ENCODE measurements around the gene SEZ6.
"Not testable (repeated sequence)": the region's sequence is repeated elsewhere in the genome, so short reads cannot be mapped to it uniquely, and the experiment has no call there.

Gene SEZ6

DNA sequence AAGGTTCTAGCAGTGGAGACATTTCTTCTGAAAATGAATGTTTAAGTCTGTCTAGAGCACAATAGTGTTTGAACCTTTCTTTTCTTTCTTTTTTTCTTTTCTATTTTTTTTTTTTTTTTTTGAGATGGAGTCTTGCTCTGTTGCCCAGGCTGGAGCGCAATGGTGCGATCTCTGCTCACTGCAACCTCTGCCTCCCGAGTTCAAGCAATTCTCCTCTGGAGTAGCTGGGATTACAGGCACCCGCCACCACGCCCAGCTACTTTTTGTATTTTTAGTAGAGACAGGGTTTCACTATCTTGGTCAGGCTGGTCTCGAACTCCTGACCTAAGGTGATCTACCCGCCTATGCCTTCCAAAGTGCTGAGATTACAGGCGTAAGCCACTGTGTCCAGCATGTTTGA lies 71.3 kb downstream of the SEZ6 start:
- not testable (repeated sequence) for DNase-seq (ENCODE audit: low read depth)

- no peak for DNase-seq (ENCODE audit: low read depth)
These were observed 76.0 kb downstream of the SEZ6 start for GRCh38 chr17:28929787-28930186.

- no peak for DNase-seq (ENCODE audit: low read depth)
These were observed 77.8 kb downstream of the SEZ6 start for GRCh38 chr17:28928061-28928460.

DNA sequence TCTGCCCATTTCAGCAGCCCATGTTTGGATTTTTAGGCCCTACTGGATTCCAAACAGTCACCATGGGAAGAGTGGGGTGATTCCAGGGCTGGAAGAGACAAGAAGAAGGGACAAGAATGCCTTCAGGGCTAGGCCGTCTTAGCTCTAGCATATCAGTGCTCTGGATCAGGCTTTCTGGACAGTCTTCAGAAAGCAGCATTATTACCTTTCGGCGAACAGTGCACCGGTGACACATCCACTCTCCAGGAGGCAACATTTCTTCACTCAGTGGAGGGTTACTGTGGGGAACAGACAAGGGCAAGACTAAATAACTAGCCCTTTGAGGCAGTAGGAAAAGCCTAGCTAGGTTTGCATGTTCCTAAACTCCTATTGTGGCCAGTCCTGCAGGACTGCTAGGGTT lies 79.0 kb downstream of the SEZ6 start:
- DNase-seq (ENCODE audit: low read depth), result no peak

DNA sequence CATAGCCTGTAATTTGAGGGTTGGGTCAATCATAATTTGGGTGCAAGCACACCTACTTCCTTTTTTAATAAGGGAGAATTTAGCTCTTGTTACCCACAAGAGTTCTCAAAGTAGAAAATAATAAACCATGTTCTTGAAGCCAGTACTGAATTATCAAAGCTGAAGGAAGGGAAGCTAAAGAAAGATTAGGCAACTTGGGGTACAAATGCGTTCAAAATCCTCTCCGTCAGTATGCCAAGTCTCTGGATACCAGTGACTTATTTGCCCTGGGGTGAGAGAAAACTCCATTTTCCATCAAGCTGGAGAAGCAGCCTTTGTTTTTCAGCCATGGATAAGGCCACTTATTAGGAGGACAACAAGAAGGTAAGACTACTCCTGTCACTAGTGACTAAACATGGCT lies 79.5 kb downstream of the SEZ6 start:
- DNase-seq (ENCODE audit: low read depth), result no peak

GRCh38 chr17:28925912-28926365 lies 79.9 kb downstream of the SEZ6 start:
- DNase-seq (ENCODE audit: low read depth), result no peak

GRCh38 chr17:28920201-28920600 lies 85.6 kb downstream of the SEZ6 start:
- DNase-seq (ENCODE audit: low read depth), result no peak

GRCh38 chr17:28918295-28918694 lies 87.5 kb downstream of the SEZ6 start:
- no peak for DNase-seq (ENCODE audit: low read depth)

DNA sequence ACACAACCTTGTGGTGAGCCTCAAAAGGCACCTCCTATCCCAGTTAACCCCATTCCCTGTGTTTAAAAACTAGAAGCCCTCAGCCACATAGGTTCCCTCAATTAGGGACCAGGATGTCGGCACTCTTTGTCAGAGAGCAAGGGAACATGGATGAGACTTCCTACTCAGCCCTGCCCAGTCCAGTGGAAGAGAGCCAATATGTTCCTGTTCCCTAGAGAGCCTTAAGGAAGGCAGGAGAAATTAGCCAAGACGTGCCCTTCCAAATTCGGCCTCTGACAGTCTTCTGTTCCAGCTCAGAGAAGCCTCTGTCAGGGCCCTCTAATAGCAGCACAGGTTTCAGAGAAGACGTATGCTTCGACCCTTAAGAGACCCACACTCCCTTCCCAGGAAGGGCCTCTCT lies 88.4 kb downstream of the SEZ6 start:
- DNase-seq (ENCODE audit: low read depth), result no peak

- DNase-seq (ENCODE audit: low read depth), result no peak
These were observed 88.8 kb downstream of the SEZ6 start for GRCh38 chr17:28917029-28917428.

GRCh38 chr17:28916302-28916934 lies 89.4 kb downstream of the SEZ6 start:
- no peak for DNase-seq (ENCODE audit: low read depth)

- no peak for DNase-seq (ENCODE audit: low read depth)
These were observed 92.9 kb downstream of the SEZ6 start for GRCh38 chr17:28912938-28913333.

GRCh38 chr17:28912281-28912937 lies 93.4 kb downstream of the SEZ6 start:
- no peak for DNase-seq (ENCODE audit: low read depth)

- DNase-seq (ENCODE audit: low read depth), result no peak
These were observed 94.3 kb downstream of the SEZ6 start for GRCh38 chr17:28911411-28912045.

- no peak for DNase-seq (ENCODE audit: low read depth)
These were observed 95.3 kb downstream of the SEZ6 start for GRCh38 chr17:28910534-28910933.

DNA sequence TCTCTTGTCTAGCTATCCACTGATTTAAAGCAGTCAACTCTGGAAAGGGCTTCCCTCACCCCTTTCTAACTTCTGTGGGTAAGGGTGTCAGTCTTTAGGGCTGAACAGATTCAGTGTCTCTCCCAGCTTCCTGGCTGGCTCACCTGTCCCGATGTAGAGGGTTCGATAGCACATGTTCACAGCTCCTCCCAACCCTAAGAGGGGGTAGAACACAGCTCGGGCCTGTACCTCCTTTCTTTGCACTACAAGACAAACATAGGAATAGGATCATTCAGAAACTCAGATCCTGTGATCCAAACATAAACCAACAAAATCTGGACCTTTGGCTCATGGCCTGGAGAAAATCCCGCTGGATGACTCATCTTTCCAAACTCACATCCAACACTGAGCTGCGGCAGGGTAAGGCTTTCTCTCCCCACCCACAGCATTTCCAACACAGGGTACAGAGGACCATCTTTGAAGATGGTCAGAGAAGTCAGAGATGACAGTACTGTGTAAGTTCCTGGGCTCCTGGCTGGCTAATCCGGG lies 97.1 kb downstream of the SEZ6 start:
- no peak for DNase-seq (ENCODE audit: low read depth)

- DNase-seq (ENCODE audit: low read depth), result no peak
These were observed 97.9 kb downstream of the SEZ6 start for GRCh38 chr17:28907709-28908475.

DNA sequence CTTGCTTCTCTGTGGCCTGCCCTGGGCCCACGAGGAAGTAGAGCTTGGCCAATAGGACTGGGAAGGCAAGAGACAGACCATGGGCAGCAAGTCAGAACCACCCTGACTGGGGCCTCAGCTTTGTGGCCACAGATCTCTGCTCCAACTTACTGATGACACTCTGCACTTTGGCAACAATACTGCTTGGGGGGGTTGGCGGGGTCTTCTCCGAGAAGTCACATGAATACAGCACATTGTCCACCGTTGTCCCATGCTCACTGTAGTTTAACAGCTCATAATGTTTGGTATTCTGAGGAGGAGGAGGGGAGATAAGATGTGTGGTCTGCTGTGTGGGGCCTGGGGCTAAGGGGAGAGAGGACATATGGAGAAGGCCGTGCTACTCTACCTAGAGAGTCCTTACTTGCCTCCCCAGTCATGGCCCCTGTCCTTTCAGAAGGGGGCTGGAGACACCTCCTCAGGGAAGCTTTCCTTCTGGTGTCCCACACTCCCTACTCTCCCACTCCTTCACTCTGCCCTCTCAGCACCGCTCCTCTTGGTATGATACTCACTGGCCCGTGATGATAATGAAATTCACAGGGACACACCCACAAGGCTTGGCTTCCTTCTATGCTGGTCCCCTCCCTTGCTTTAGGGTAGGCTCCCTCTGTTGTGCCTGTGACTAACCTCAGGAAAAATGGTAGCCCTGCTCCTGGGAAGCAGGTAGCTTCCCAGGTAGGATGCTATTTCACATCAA lies 99.0 kb downstream of the SEZ6 start:
- no peak for DNase-seq (ENCODE audit: low read depth)

- no peak for DNase-seq (ENCODE audit: low read depth)
These were observed 99.6 kb downstream of the SEZ6 start for GRCh38 chr17:28906276-28906675.
